SIG-M5 treated with dmso at 0.1 percent for 504 hours (cell line): ENCODE measurements around the gene MAST1.
"Not testable (repeated sequence)": the region's sequence is repeated elsewhere in the genome, so short reads cannot be mapped to it uniquely, and the experiment has no call there.

Experiments used
- DNase-seq: peaks from one replicate; lab custom pipeline; 2025; ENCODE audit not compliant: unreplicated experiment; lab: John Stamatoyannopoulos, UW

MAST1 gene

GRCh38 chr19:12888006-12888603, 49.8 kb downstream of the MAST1 start:
- no peak for DNase-seq

GRCh38 chr19:12890299-12890786, 52.0 kb downstream of the MAST1 start:
- DNase-seq = not testable (repeated sequence)

- DNase-seq = peak; percentile 99
Measured at GRCh38 chr19:12890787-12891552, 52.7 kb downstream of the MAST1 start, which contains the start of gene GCDH. TSS of gene GCDH (plus strand) at chr19:12891160. CDS start at chr19:12891305, 145 bp downstream.

- DNase-seq = no peak
Measured at GRCh38 chr19:12891553-12892021, 53.3 kb downstream of the MAST1 start.

GRCh38 chr19:12893582-12893981, 55.3 kb downstream of the MAST1 start:
- no peak for DNase-seq

GRCh38 chr19:12896460-12896859, 58.1 kb downstream of the MAST1 start:
- DNase-seq = no peak

- DNase-seq = no peak
Measured at GRCh38 chr19:12899891-12900518, 61.7 kb downstream of the MAST1 start.

- no peak for DNase-seq
Measured at GRCh38 chr19:12907166-12907565, 68.9 kb downstream of the MAST1 start.

- DNase-seq = no peak
Measured at GRCh38 chr19:12912571-12912970, 74.3 kb downstream of the MAST1 start.

- DNase-seq = no peak
Measured at GRCh38 chr19:12913011-12913561, 74.8 kb downstream of the MAST1 start.

GRCh38 chr19:12913851-12914690, 75.8 kb downstream of the MAST1 start:
- DNase-seq = peak; percentile 84

- DNase-seq = not testable (repeated sequence)
Measured at GRCh38 chr19:12915860-12916259, 77.5 kb downstream of the MAST1 start.

GRCh38 chr19:12918253-12918652, 79.9 kb downstream of the MAST1 start:
- DNase-seq = no peak

- DNase-seq = no peak
Measured at GRCh38 chr19:12921047-12921446, 82.7 kb downstream of the MAST1 start.

GRCh38 chr19:12922959-12923358, 84.6 kb downstream of the MAST1 start:
- DNase-seq = no peak
